Peyer's patch (tissue), 4 donors: ENCODE data around the gene DUT.

ENCODE experiments used
- POLR2A ChIP-seq, 2 donors: fragments of 450-650 bp; IDR thresholded peaks; one replicate each; pipeline ENCODE4 v1.5.1; 2017; ENCODE audit warnings: antibody characterized with exemption in 2 of 2, mild to moderate bottlenecking in 2 of 2, moderate library complexity in 2 of 2
- TF ChIP-seq, protein P1 (sequence below), 6 experiments: fragments of 450-650 bp in 4 of 6; fragments of 200-600 bp in 2 of 6; sonication (generic) in 1 of 6; IDR thresholded peaks; one replicate each; pipeline ENCODE4 v1.5.1; 2017 to 2019; ENCODE audit warnings: antibody characterized with exemption in 6 of 6, mild to moderate bottlenecking in 3 of 6, moderate library complexity in 1 of 6

DNA sequence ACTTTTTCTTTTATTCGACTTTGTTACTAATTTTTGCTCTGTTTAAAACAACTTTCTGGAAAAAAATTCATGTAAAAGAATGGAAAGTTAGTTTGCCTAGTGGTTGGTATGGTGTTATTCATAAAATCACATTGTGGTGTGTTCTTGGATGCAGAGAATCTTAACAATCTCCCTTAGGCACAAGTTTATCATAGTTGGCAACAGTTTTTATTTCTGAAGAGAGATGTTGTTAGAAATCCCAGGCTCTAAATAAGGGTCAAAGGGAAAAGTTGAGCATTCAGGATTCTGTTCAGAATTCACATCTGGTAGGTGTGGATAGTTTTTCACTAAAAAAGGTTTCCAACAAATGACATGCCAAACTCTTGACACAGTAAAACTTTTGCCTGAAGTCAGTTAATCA lies 6.4 kb downstream of the DUT start:
- no peak for TF ChIP-seq POLR2A (IDR thresholded peaks at IDR 0.05)
- TF ChIP-seq, protein P1, sequence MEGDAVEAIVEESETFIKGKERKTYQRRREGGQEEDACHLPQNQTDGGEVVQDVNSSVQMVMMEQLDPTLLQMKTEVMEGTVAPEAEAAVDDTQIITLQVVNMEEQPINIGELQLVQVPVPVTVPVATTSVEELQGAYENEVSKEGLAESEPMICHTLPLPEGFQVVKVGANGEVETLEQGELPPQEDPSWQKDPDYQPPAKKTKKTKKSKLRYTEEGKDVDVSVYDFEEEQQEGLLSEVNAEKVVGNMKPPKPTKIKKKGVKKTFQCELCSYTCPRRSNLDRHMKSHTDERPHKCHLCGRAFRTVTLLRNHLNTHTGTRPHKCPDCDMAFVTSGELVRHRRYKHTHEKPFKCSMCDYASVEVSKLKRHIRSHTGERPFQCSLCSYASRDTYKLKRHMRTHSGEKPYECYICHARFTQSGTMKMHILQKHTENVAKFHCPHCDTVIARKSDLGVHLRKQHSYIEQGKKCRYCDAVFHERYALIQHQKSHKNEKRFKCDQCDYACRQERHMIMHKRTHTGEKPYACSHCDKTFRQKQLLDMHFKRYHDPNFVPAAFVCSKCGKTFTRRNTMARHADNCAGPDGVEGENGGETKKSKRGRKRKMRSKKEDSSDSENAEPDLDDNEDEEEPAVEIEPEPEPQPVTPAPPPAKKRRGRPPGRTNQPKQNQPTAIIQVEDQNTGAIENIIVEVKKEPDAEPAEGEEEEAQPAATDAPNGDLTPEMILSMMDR (IDR thresholded peaks at IDR 0.05), result no peak
